Aorta (tissue), 5 donors: Measurements from ENCODE around the gene RAD51AP2. TPM values are rescaled to one million over a fixed set of nuclear protein-coding genes. Genes with fewer than 3 reads are reported as not detected.
"Not testable (repeated sequence)": the region's sequence is repeated elsewhere in the genome, so short reads cannot be mapped to it uniquely, and the experiment has no call there.

Source experiments
- ATAC-seq: fragments of 200-7000 bp; cut with Tn5 transposase; one replicate; pipeline ENCODE4 v1.9.1; 2022; ENCODE audit warnings: moderate library complexity; ENCODE audit not compliant: low FRiP score
- DNase-seq, 2 donors: peaks; one replicate each; pipeline ENCODE4 v3.0.0-alpha.2; 2020
- H3K27ac ChIP-seq, 2 donors: one replicate each; pipeline ENCODE4 v1.5.1; 2013; ENCODE audit warnings: low read length in 2 of 2, mild to moderate bottlenecking in 2 of 2, moderate library complexity in 2 of 2, control low read depth in 1 of 2, inconsistent platforms in 1 of 2, low read depth in 1 of 2
- H3K27me3 ChIP-seq, 2 donors: one replicate each; pipeline ENCODE4 v1.6.1; 2013; ENCODE audit warnings: control low read depth in 1 of 2, low read length in 1 of 2, mild to moderate bottlenecking in 1 of 2, moderate library complexity in 1 of 2; ENCODE audit not compliant: insufficient read depth in 2 of 2, control insufficient read depth in 1 of 2
- H3K36me3 ChIP-seq, 2 donors: one replicate each; pipeline ENCODE4 v1.6.1; 2013; ENCODE audit warnings: control low read depth in 1 of 2, low read length in 1 of 2, mild to moderate bottlenecking in 1 of 2; ENCODE audit not compliant: insufficient read depth in 2 of 2, control insufficient read depth in 1 of 2
- H3K4me1 ChIP-seq, 2 donors: one replicate each; pipeline ENCODE4 v1.6.1; 2013; ENCODE audit warnings: low read length in 2 of 2, control low read depth in 1 of 2, mild to moderate bottlenecking in 1 of 2, moderate library complexity in 1 of 2; ENCODE audit not compliant: insufficient read depth in 2 of 2, control insufficient read depth in 1 of 2
- H3K4me3 ChIP-seq, 2 donors: one replicate each; pipeline ENCODE4 v1.5.1; 2013; ENCODE audit warnings: low read length in 2 of 2, control low read depth in 1 of 2, mild to moderate bottlenecking in 1 of 2
- H3K9me3 ChIP-seq: one replicate; pipeline ENCODE4 v1.6.1; 2013; ENCODE audit warnings: mild to moderate bottlenecking, low read length; ENCODE audit not compliant: control insufficient read depth
- WGBS, 2 donors: extraction: QIAGEN DNeasy Blood & Tissue Kit; methylation state at CpG; one replicate each; pipeline ENCODE4 v1.1.7; 2013; 5-methylcytosine and 5-hydroxymethylcytosine counted together
- intact Hi-C, 2 donors: fragments of 100-400 bp; cut with DNase I; formaldehyde crosslinking; loops; one replicate each; pipeline versions ENCODE4 v1.14.2 to v1.15.0; 2022
- long read RNA-seq, 2 donors: library from polyadenylated mRNA; unstranded; transcript quantifications; one replicate each; pipeline ENCODE4 v2.0.0, GENCODE V29; 2020 to 2021
- polyA plus RNA-seq, 2 donors: library from polyadenylated mRNA; stranded (reverse); fragments of 200-250 nt; gene quantifications; one replicate each; pipeline ENCODE4 v1.2.3, GENCODE V29; 2013
- total RNA-seq, 2 donors: library from RNA; stranded (reverse); fragmentation: NEBNext Ultra II Directional; extraction: Animal tissue kit (Norgen Biotek cat#: 25700); gene quantifications; one replicate each; pipeline ENCODE4 v1.2.1, GENCODE V29; 2021
- donor health status: healthy with polysubstance abuse.
- donor health status: Bipolar disorder and iron deficiency.
- donor health status: DM: no; HTN: no; CAD: no.
- donor health status: DM: no; HTN: no; CAD: no.
- donor health status: DM: yes; HTN: yes; CAD: no.

The RAD51AP2 gene
- total RNA-seq, result not detected
- under 1 TPM in 1 of 2 donors, not detected in 1; 0.13 TPM for polyA plus RNA-seq
- long read RNA-seq, donor 1, result 0 reads
- long read RNA-seq, donor 2, result 0 reads

DNA sequence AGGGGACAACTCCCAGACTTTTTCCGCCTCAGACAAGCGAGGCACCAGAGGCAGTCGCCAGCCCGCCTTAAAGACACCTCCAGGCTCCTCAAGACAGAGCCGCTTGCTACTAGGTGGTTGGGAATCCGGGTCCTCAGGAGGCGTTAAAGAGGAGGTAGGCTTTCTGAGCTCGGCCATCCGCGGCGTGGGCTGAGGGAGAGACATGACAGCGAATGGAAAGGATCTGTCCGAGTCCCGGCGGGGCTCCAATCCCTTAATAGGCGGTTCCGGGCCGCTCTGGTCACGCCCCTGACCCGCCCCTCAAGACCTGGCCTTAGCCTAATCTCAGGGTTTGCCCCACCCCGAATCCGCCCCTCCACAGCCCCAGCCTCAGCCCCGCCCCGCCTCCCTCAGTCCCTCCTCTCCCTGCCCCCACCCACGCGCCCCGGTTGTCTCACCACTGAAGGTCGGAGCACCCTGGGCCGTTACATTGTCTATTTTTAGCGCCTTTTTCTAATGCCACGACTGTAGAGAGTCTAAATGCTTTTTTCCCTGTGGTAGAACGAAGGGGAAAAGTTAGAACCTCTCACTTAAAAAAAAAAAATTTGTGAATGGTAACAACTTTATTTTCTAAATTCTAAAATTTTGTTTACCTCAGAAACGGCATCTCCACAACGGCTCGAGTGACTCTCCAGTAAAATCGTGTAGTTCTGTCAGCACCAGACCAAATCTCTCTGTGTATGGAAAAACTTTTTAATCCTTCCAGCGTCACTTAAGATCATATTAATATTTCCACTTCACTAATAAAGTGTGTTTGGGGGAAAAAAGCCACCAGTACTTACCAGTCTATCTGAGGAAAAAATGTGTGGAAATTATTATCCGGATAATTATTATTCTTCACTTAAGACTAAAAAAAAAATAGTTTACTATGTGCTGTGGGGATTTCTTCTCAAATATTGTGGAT, at the start of gene RAD51AP2:
Gene RAD51AP2, minus strand, starts transcription at position 229 of the 943 bp plus-strand sequence. Its CDS starts 25 bp downstream, at position 204.
- H3K27me3 ChIP-seq, result no peaks in the 10 kb centered on the region
- no peak within 1 kb of the TSS for H3K27ac ChIP-seq
- no peaks in the 10 kb centered on the region for H3K36me3 ChIP-seq
- H3K4me1 ChIP-seq, result no peaks in the 10 kb centered on the region
- 3 to 4% methylated on average over 37 to 38 of the region's 38 CpGs for WGBS, 2 donors
- ATAC-seq (peak; percentile 99), DNase-seq (peak; percentile 78 to 94)
- no peak within 1 kb of the TSS for H3K4me3 ChIP-seq
- intact Hi-C loops, result loop anchor here in 1 of 2 donors (10.0 kb wide), 1 partner anchor 126 kb away; no protein-coding TSS in a partner anchor
- H3K9me3 ChIP-seq, result no peaks in the 10 kb centered on the region

DNA sequence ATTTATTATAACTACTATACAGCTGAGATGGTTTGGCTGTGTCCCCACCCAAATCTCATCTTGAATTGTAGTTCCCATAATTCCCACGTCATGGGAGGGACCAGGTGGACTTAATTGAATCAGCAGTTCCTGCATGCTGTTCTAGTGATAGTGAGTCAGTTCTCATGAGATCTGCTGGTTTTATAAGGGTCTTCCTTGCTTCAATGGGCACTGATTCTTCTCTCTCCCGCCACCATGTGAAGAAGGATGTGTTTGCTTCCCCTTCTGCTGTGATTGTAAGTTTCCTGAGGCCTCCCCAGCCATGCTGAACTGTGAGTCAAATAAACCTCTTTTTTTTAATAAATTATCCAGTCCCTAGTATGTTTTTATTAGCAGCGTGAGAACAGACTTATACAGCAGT, 47.5 kb upstream of the RAD51AP2 start:
- H3K27ac ChIP-seq, DNase-seq, H3K4me3 ChIP-seq, H3K4me1 ChIP-seq, H3K9me3 ChIP-seq, intact Hi-C loops, H3K36me3 ChIP-seq, ATAC-seq, H3K27me3 ChIP-seq: not testable (repeated sequence)
- 82 to 88% methylated on average over 3 of the region's 3 CpGs for WGBS, 2 donors

DNA sequence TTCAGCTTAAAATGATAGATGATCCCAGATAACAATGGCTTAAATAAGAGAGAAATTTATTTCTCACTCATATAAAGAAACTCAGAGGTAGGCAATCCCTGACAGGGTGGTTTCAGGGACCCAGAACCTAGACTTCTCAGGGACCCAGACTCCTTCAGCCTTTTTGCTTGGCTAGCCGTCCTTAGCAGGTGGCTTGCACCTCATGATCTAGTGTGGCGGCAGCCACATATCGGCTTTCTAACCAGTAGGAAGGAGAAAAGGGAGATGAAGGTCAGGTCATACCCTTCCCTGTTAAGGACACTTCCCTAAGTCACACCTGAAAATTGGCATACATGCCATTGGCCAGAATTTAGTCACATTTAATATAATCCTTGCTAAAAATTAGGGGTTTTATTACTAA, 40.6 kb upstream of the RAD51AP2 start:
- DNase-seq (no peak), ATAC-seq (no peak)
- no peaks in the 10 kb centered on the region for H3K36me3 ChIP-seq
- H3K27ac ChIP-seq, result no peak overlapping the region
- 87 to 88% methylated on average over 3 of the region's 3 CpGs for WGBS, 2 donors
- no peaks in the 10 kb centered on the region for H3K4me1 ChIP-seq
- no peaks in the 10 kb centered on the region for H3K9me3 ChIP-seq
- no peaks in the 10 kb centered on the region for H3K27me3 ChIP-seq
- no peak overlapping the region for H3K4me3 ChIP-seq
- intact Hi-C loops, result no loop called here

DNA sequence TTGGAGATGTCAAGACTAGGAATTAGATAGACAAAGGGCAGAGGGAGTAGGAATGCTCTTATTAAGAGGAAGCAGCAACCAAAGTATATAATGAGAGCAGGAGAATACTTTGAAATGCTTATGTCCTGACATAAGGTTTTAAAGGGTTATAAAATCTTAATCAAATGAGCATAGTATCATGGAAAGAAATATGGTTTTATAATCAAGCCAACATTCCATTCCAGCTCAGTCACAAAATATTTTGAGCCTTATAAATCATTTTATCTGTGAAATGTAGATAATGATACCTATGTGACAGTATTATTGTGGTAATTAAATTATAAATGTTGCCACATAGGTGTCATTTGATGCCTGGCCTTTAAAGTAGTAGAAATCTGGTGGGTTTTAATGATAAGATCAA, 39.8 kb upstream of the RAD51AP2 start:
- ATAC-seq (no peak), DNase-seq (no peak)
- intact Hi-C loops, result no loop called here
- Histone ChIP-seq H3K27me3 (no peaks in the 10 kb centered on the region), H3K36me3 (no peaks in the 10 kb centered on the region), H3K4me1 (no peaks in the 10 kb centered on the region), H3K4me3 (no peak overlapping the region), H3K27ac (no peak overlapping the region), H3K9me3 (no peaks in the 10 kb centered on the region)

DNA sequence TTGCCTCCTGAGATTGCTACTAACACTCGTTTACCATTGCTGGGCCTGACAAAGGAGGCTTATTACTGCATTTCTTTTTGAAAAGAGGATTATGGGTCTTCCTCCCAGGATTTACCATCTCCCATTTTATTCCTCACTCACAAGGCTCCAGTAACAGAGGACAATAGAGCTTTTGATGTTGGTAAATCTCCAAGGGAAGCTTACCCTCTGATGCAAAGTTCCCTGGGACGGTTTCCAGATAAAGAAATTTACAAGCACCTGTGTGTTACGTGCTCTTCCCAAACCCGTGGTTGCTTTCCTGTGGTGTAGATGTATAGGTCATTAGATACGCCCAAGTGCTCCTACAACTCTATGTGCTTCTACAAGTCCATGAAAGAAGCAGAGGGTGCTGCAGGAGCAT, 39.4 kb upstream of the RAD51AP2 start:
- no peaks in the 10 kb centered on the region for H3K27me3 ChIP-seq
- intact Hi-C loops, result no loop called here
- no peaks in the 10 kb centered on the region for H3K9me3 ChIP-seq
- no peaks in the 10 kb centered on the region for H3K4me1 ChIP-seq
- no peaks in the 10 kb centered on the region for H3K36me3 ChIP-seq
- WGBS, 2 donors, result 71 to 76% methylated on average over 5 of the region's 5 CpGs
- DNase-seq, result no peak
- no peak for ATAC-seq
- H3K27ac ChIP-seq, result no peak overlapping the region
- no peak overlapping the region for H3K4me3 ChIP-seq

- WGBS, 2 donors, result 81 to 82% methylated on average over 1 of the region's 1 CpG
- intact Hi-C loops, result no loop called here
- Histone ChIP-seq H3K4me3 (no peak overlapping the region), H3K27ac (no peak overlapping the region), H3K9me3 (no peaks in the 10 kb centered on the region), H3K27me3 (no peaks in the 10 kb centered on the region), H3K4me1 (no peaks in the 10 kb centered on the region), H3K36me3 (no peaks in the 10 kb centered on the region)
- no peak for ATAC-seq
- DNase-seq, result no peak
These were observed 36.9 kb upstream of the RAD51AP2 start for GRCh38 chr2:17555150-17555549.

GRCh38 chr2:17550907-17551306, 32.7 kb upstream of the RAD51AP2 start:
- H3K4me3 ChIP-seq, result no peak overlapping the region
- H3K27ac ChIP-seq, result no peak overlapping the region
- ATAC-seq (no peak), DNase-seq (no peak)
- intact Hi-C loops, result loop anchor here in 1 of 2 donors (5.0 kb wide), 1 partner anchor 44 kb away; no protein-coding TSS in a partner anchor
- H3K36me3 ChIP-seq, result no peaks in the 10 kb centered on the region
- no peaks in the 10 kb centered on the region for H3K4me1 ChIP-seq
- WGBS, 2 donors, result 87 to 92% methylated on average over 2 of the region's 2 CpGs
- H3K27me3 ChIP-seq, result no peaks in the 10 kb centered on the region
- no peaks in the 10 kb centered on the region for H3K9me3 ChIP-seq

DNA sequence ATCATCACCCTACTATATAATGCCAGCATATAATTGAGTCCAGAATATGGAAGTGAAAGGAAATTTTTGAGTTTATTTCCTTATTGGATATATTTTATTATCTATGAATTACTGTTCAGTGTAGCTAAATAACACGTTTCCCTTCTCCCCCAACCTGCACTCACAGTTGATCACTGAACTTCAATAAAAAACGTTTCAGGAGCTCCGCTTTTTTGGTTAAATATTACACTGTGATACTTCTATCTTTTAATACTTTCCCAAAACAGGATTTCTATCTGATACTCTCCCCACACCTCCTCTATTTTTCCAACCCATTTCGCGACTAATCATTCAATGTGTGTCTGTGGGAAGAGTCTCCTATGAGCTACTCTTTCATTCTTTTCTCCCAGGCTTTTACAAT, 29.5 kb upstream of the RAD51AP2 start:
- ATAC-seq (no peak), DNase-seq (no peak)
- intact Hi-C loops, result no loop called here
- Histone ChIP-seq H3K27ac (no peak overlapping the region), H3K27me3 (peaks cover 0 to 2% of the 10 kb centered on the region in 2 donors), H3K4me3 (no peak overlapping the region), H3K4me1 (no peaks in the 10 kb centered on the region), H3K9me3 (no peaks in the 10 kb centered on the region), H3K36me3 (no peaks in the 10 kb centered on the region)
- WGBS, 2 donors, result 76 to 77% methylated on average over 5 of the region's 5 CpGs

DNA sequence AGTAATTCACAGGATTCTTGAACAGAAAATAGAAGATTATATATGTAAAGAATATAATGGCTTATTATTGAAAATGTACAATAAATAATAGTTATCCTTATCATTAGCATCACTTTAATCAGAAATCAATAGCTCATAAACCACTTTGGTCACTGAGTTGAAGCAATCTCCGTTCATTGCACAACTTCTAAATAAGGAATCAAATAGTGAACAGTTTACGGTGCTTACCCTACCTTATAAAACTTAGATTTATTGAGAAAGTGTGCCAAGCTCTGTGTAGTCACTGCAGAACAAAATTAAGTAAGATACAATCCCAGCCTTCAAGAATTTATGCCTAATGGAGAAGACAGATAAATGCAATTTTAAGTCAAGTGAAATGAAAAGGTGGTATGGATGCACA, 29.0 kb upstream of the RAD51AP2 start:
- Histone ChIP-seq H3K36me3 (no peaks in the 10 kb centered on the region), H3K27ac (no peak overlapping the region), H3K9me3 (no peaks in the 10 kb centered on the region), H3K4me3 (no peak overlapping the region), H3K27me3 (peaks cover 0 to 2% of the 10 kb centered on the region in 2 donors), H3K4me1 (no peaks in the 10 kb centered on the region)
- WGBS, 2 donors, result 79 to 88% methylated on average over 2 of the region's 2 CpGs
- intact Hi-C loops, result no loop called here
- DNase-seq (no peak), ATAC-seq (no peak)
